DMS79 treated with DMSO at 0.1 percent for 48 hours (cell line): Measurements from ENCODE around the gene UBASH3A.

Source experiments
- DNase-seq: peaks from one replicate; lab custom pipeline; 2025; lab: John Stamatoyannopoulos, UW

The UBASH3A gene

DNA sequence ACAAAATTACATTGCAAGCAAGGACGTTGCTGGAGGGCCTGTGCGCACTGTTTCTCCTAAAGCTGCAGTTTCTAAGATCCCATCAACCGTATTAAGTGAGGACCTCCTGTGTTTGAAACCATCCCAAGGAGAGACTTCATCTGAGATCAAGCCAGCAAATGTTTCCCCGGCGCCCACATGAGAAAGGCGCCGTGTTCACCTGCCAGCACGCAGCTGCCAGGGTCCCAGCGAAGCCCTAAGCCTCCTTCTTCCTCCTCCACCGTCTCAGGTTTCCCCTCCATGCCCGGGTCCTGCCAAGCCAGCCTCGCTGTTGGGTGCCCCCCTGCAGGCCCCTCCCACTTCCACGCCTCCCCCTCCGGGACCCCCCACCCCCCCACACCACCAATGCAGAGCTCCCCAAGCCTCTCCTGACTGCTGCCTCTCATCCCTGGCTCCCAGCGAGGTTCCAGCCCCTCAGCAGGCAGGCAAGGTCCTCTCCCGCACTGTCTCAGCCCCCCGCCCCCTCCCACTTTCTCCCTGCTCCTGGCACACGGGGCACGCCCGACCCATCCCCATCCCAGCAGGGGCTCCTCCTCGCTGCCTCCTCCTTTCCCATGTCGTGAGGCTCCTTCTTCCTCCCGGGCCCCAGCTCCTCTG lies 28.7 kb upstream of the UBASH3A start:
- DNase-seq: peak; percentile 62

DNA sequence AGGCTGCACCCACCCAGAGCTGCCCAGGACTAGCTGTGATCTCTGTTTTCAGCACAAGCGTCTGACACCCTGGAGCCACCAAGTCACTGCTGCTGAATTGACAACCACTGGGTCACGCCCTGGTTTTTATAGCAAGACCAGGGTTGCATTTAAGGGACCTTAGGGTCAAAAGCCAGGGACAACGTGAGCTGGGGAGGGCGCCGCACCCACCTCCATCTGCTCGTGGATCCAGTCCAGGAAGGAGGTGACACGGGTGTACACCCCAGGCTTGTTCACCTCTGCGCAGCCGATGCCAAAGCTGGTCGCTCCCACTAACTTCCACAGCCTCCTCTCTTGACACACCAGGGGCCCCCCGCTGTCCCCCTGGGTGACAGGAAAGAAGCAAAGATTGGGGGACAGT lies 28.2 kb upstream of the UBASH3A start:
- no peak for DNase-seq

DNA sequence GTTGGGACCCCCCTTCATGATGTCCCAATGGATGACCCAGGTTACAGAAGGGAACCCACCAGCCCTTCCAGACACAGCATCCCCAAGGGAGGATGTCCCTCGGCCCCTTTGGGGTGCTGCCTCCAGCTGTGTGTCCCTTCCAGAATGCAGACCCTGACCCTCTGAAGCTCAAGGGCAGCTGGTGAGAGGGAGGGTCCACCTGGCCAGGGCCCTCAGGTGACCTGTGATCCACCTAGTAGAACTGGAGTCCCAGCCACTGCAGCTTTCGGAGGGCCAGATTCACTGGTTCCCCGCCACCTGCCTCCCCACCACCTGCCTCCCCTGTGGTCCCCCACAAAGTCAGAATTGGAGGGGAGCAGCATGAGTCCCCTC lies 27.8 kb upstream of the UBASH3A start:
- DNase-seq: no peak

DNA sequence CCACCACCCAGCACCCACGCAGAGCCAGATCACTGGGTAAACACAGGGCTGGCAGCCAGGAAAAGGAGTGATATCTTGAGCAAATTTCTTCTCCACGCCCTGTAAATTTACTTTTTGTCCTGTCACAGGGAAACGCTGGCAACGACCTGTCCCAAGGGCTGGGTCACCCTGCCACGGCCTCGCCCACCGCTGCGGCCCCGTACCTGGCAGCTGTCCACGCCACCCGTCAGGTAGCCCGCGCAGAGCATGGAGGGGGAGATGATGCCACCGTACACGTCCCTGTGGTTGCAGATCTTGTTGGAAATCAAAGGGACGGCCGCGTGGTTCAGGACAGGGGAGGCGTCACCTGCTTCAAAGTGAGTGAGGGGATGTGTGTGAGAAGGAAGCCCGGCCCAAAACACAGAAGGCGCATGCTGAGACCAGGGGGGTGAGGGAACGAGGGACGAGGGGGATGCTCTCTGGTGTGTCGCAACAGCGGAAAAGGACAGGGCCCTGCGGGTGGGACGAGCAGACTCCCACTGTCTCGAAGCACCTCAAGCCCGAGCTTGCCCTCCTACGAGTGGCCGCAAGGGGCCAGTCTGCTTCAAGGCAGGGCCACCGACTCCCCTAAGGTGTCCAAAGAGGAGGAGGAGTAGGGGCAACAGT lies 27.2 kb upstream of the UBASH3A start:
- DNase-seq: no peak

DNA sequence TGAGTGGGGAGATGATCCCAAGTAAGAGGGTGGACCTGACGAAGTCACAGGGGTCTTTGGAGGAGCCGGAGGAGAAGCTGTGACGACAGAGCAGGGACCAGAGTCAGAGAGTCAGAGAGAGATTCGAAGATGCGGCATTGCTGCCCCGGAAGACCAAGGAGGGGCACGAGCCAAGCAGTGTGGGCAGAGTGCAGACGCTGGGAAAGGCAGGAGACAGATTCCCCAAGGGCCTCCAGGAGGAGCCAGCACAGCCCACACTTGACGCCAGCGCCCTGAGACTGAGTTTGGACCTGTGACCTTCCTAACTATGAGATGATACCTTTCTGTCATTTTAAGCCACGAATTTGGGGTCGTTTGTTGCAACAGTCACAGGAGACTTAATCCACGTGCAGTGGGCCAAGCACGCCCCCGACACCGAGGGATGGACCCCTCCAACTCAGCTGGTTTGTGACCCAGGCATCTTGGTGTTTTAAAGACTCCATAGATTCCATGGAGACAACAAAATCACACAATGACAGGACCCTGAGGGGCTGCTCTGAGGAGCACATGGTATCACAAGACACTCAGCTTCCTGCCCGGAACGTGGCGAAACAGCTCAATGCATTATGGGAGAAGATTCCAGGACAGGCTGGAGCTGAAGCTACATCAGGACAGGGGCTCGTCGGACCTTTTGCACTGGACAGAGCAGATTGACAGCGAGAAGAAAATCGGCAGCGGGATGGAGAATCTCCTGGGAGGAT lies 26.3 kb upstream of the UBASH3A start:
- no peak for DNase-seq

DNA sequence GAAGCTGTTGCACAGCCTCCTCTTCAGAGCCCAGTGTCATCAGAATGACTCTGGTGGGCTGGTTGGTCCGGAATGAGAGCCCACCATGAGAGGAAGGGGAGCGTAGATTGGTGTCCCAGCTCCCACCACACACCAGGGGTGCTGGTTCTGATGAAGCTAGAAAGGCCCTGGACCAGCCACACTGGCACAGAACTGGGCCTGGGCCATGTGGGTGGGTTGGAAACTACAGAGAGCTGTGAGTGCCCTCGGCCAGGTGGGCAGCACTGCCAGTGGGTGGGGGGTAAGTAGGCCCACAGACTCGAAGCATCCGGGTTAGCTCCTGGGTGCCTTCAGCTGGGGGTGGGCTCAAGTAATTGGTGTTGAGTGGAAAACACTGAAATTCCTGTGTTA lies 25.8 kb upstream of the UBASH3A start:
- no peak for DNase-seq

DNA sequence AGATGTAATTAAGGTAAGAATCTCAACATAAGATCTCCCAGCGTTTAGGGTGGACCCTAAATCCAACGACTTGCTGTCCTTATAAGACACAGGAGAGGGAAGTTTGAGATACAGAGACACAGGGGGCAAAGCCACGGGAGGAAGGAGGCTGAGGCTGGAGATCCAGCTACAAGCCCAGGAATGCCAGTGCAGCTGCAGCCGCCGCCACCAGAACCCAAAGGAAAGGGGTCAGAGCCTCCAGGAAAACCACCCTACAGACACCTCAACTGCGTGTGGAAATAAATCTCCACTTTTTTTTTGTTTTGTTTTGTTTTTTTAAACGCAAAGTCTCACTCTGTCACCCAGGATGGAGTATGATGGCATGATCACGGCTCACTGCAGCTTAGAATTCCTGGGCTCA lies 25.3 kb upstream of the UBASH3A start:
- DNase-seq: no peak

DNA sequence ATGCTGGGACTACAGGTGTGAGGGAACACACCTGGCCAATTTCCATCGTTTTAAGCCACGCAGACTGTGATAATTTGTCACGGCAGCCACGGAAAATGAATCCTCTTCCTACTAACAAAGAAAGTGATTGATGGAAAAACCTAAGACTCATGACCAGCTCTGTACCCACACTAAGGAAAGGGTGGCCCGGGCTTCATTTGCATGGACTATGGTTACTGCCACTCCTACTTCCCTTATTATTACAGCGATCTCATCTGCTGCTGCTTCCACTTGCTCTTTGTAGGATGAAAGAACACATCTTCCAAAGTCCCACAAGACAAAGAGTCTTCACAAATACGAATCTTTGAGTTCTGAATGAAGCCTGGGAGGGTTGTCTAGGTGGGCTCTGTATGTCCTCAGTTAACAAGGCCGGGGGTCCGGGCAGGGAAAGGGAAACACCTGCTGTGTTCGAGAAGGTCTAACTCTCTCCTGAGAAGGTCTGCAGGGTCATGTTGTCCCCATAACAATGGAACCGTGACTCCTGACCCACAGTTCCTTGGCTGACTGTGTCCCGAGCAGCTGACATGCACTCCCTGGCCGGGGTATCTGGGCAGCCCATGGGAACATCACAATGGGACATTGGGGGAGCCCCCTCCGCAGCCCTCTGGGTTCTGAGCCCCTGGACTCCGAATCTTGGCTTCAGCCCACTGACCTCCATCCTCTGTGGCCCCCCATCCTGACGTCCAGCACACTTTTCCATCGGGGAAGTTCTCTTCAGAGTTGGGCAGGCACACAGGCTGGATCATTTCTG lies 24.1 kb upstream of the UBASH3A start:
- no peak for DNase-seq

DNA sequence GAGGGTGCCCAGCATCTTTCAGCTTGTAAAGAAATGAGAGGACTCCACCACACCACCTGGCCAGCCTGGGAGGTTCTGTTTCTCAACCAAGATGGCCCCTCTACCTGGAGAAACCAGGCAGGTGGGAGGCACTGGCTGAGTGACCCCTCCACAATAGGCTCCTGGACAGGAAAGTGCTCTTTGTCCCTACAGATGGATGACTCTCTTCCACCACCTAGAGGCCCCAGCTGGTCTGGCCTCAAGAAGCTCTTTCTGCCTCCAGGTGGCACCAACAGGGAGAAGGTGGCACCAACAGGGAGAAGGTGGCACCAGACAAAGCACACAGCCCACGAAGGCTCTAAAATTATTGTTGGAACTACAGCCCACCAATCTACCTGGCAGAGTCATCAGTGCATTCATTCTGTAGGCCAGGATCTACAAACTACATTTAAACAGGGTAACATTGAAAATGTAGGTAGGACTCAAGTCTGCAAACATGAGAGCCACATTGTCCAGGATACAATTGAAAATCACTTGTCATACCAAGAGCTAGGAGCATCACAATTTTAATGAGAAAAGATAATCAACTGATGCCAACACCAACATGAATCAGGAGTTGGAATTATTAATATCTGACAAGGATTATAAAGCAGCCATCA lies 22.2 kb upstream of the UBASH3A start:
- DNase-seq: no peak

DNA sequence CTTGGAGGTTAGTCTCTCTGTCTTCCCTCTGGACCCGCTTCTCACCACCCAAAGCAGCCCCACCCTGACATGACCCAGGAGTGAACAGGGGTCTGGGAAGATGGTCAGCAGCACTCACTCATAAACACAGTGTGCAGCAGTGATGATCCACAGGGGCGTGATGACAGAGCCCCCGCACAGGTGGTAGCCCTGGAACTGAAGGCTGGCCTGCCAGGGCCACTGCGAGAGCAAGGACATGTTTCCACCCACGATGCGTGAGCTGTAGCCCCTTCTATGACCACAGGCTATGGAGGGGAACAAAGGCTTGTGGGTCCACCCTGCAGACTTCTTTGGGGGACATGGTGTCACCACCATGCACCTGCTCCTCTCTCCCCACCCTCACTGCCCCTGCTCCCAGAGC lies 20.8 kb upstream of the UBASH3A start:
- DNase-seq: no peak

DNA sequence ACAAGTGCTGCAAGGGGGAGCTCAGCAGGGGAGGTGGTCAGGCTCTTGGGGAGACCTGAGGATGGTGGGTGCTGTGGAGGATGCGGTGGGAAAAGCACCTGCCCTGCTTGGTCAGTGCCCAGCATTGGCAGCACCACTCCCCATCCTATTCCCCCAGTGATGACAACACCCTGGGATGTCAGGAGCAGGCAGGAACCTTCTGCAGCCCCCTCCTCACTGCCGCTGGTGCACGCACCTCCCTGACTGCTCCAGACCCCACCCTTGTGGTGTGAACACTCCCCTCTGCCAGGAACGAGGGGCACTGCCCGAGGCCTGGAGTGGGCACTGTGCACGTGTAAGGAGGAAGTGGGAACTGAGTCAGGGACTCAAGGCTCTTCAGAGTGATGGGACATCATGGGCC lies 20.4 kb upstream of the UBASH3A start:
- DNase-seq: no peak

DNA sequence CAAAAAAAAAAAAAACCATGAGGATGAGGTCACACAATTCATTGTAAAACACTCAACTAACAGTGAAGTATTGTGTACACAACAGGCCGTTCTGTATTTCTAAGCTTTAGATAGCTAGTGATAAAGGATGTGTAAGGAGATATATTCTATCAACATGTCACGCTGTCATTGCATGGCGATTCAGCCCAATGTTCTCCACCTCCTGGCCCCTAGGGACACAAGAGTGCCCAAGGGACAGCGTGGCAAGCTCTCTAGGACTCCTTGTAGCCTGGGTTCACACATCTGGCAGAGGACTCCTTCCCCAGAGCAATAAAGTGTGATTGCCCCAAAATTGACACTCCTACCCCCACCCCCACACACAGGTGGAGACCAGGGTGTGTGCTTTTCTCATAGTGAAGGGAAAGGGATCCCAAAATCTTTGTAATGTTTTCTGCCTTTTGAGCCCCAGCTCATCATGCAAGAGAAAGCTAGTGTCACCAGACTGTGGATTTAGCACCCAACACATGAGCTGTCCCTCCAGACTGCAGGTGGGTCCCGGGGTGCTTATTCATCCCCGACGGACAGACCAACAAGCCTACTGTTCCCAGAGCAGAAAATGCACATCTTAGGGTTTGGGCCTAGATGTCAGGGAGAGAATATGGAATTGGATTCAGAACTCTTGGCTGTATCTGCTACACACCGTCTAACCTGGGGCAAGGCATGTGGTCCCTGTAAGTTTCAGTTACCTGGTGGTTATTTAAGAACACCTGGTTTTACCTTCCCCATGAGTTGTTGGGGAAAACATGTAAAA lies 19.4 kb upstream of the UBASH3A start:
- no peak for DNase-seq

DNA sequence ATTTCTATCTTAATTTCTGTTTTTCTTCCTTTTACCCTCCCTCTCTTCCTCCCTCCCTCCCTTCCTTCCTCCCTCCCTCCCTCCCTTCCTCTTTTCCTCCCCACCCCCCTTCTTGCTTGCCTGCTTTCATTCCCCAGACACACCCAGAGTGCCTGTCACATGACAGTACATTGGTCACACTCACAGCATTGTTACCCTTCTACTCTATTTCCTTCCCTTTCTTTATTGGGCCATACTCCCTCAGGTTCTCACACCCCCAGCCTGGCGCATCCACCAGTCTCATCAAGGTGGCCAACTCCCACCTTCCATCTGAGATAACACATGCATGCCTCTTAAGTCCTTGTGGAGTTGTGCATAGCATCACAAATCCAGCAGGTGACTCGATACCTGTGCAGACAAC lies 18.7 kb upstream of the UBASH3A start:
- DNase-seq: no peak

DNA sequence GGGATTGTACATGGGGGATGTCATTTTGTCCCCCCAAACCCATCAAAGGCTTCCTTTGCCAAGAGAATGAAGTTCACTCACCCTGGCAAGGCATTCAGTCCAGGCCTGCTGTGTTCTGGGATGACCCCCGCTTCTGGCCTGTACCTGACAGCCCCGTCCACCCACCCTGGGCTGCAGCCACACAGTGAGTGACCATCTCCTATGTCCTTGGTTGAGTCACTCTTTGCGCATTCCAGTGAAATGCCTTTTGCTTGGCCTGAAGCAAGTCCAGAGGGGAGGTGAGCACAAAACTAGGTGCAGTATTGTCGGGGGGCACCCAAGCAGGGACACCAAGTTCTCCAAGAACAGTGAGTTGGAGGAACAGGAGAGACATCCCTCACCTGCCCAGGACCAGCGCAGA lies 18.1 kb upstream of the UBASH3A start:
- no peak for DNase-seq

DNA sequence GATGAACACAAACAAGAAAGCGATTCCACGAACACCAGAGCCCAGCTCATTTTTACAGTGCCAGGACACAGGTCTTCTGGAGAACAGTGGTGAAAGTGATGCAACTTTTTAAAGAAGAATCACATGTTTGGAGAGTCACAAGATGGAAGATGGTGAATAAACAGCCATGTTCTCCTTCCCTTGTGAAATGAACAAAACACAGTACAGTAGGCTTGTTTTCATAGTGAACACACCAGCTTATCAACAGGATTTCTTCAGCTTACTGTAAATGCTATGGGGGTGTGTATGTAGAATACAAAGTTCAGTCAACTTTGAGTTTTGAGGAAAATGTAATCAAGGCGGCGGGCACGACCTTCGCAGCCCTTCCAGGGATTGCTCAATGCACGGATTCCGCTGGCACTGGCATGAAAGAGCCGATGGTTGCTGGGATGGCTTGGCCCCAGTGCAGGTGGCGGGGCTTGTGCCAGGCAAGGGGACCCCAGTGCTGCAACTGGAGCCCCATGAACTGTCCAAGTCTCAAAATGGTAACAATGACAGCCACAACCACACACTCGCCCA lies 17.6 kb upstream of the UBASH3A start:
- DNase-seq: no peak

DNA sequence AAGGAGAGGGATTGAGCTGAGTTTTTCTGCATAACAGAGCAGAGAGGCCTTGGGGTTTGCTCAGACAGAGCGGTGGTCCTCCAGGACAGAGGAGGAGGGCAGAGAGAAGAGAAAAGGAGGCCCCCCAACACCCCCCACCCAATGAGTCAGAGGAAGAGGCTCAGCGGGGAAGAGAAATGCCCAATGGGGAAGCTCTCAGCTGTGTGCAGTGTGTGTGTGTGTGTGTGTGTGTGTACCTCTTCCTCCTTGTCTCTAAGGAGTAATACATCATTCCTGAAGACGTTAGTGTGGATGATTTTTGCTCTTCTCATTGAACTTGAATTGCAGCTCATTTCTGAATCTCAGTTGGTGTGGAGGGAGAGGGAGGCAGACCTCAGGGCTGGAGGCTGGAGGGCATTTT lies 16.5 kb upstream of the UBASH3A start:
- DNase-seq: no peak

DNA sequence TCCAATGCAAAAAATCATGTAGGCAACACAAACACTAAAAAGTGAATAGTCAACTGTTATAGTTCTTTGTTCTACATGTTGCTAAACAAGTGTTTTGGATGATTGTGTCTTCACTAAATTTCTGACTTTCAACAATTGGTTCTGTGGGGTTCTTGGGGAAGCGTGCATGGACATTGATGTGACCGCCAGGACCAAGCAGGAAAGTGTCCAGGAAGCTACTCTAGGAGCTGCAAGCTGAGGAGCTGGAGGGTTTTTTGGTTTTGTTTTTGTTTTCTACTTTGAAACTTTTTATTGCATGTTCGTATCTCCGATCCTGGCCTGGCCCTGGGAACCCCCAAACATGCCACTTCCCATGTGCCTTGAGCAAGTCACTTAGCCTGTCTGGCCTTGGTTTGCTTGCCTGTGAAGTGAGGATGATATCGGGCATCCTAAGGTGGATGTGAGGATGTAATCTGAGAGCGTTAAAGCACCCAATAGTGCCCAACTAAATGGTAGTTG lies 15.8 kb upstream of the UBASH3A start:
- DNase-seq: no peak

DNA sequence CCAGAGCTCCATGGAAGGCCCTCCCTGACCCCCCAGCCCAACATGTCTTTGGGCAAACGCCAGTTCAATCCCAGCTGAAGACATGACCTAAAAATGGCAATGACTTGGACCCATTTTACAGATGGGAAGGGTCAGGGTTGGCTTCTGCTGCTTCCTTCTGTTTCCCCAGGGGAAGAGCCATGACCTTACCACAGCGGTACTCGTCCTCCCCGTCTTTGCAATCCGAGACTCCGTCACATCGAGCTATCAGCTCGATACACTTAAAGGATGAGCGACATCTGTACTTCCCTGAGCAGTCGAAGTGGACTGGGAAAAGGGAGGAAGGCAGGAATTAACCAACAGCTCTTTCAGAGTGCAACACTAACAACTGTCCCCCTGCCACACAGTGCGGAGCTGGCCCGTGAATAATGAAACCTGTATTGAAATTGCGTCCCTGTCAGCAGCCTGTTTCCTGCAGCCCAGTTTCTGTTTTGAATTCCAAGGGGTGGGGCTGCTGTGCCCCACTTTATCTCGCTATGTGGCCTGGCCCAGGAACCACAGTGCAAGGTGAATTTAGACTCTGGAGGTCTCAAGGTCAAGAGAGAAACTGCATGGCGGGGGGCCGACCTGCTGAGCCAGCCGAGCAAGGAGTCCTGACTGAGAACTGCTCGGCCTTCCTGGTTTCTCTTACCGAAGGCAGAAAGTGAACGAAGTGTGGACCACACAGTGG lies 14.8 kb upstream of the UBASH3A start:
- DNase-seq: no peak

DNA sequence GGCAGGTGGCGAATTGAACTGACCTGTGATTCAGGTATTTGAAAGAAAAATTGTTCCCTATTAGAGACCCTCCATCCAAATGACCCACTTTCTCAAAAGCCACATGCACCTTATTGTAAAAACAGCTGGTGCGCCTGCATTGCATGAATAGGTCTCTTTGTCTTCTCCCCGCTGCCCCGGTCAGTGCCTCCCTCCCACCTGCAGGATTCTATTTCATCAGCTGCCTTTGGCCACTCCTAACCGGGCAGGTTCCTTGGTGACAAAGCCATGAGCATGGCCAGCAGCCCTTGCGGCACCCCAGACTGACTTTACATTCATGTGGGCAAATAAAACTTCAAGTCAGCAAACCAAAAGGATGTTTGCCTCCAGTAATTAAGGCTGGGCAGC lies 14.3 kb upstream of the UBASH3A start:
- DNase-seq: no peak

DNA sequence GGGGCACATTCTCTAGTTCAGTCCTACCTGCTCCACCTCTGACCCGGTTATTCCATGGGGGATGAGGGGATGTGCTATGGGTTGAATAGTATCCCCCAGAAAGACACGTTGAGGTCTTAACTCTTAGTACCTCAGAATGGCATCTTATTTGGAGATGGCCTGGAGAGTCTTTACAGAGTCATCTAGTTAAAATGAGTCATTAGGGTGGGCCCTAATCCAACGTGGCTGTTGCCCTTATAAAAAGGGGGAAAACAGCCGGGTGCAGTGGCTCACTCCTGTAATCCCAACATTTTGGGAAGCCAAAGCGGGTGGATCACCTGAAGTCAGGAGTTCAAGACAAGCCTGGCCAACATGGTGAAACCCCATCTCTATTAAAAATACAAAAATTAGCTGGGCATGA lies 13.5 kb upstream of the UBASH3A start:
- no peak for DNase-seq
